Globus pallidus (tissue), 1 donor: Measurements from ENCODE around the gene CDK5.
"Not testable (repeated sequence)": the region's sequence is repeated elsewhere in the genome, so short reads cannot be mapped to it uniquely, and the experiment has no call there.

ENCODE experiments used
- DNase-seq: peaks from one replicate; pipeline ENCODE4 v3.0.0-alpha.2; 2015; ENCODE audit warnings: low spot score

CDK5 gene

DNA sequence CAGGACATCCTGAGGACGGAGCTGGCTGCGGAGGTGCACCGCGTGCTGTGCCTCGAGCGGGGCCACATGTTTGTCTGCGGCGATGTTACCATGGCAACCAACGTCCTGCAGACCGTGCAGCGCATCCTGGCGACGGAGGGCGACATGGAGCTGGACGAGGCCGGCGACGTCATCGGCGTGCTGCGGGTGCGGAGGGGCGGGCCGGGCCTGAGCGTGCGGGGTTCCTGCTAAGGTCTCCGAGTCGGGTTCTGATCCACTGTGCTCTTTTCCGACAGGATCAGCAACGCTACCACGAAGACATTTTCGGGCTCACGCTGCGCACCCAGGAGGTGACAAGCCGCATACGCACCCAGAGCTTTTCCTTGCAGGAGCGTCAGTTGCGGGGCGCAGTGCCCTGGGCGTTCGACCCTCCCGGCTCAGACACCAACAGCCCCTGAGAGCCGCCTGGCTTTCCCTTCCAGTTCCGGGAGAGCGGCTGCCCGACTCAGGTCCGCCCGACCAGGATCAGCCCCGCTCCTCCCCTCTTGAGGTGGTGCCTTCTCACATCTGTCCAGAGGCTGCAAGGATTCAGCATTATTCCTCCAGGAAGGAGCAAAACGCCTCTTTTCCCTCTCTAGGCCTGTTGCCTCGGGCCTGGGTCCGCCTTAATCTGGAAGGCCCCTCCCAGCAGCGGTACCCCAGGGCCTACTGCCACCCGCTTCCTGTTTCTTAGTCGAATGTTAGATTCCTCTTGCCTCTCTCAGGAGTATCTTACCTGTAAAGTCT is 43.8 kb downstream of the CDK5 start:
- peak; percentile 58 for DNase-seq

DNA sequence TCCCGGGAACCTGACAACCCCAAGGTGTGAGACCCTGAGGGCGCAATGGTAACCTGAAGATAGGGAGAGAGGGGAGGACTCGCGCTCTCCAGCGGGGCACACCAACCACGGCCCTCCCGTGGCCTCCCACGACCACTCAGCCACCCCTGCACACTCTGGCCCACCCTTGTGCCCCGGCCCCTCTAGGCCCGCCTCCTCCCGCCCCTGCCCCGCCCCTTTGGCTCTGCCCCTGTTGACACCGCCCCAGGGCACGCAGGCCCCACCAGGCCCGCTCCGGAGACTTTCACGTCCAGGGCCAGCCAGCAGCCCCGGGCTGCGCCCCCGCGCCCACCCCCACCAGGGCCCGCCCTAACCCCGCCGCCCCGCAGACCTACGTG is 44.4 kb downstream of the CDK5 start:
- no peak for DNase-seq

DNA sequence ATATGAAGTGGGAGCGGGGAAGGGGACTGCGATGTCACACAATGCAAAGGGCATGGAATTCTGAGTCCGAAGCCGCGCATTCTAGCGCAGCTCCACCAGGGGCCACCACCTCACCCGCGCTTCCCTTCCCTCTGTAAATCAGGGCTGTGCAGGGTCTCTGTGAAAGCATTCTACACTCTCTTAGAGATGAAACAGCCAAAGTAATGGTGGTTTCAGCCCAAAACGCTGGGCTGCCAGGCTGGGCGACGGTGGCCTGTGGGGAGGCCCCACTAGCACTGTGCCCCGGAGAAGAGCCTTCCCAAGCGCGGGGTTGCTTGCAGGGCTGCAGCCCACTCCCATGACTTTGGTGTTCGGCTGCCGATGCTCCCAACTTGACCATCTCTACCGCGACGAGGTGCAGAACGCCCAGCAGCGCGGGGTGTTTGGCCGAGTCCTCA is 44.8 kb downstream of the CDK5 start:
- DNase-seq = no peak

DNA sequence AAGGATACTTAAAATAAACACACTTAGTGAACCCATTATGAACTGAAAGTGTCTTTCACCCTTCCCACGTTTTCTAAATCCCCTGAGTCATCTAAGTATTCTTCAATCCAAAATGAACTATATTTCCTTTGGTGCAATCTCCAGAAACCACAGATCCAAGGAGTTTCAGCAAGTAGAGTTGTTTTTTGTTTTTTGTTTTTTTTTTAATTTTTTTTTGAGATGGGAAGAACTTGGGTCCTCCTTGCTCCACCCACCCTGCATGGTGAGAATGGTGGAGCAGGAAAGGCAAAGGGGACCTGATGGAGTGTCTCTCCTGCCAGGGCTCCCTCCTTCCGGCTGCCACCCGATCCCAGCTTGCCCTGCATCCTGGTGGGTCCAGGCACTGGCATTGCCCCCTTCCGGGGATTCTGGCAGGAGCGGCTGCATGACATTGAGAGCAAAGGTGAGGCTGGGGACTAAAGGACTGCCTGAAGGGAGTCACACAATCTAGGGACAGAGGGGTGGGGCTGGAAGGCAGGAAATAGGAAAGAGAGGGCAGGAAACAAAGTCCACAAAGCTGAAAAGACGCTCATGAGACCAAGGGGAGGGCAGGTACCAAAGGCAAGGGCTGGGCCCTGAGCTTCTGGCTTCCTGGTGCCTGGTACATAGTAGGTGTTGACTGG is 45.5 kb downstream of the CDK5 start:
- DNase-seq = no peak

DNA sequence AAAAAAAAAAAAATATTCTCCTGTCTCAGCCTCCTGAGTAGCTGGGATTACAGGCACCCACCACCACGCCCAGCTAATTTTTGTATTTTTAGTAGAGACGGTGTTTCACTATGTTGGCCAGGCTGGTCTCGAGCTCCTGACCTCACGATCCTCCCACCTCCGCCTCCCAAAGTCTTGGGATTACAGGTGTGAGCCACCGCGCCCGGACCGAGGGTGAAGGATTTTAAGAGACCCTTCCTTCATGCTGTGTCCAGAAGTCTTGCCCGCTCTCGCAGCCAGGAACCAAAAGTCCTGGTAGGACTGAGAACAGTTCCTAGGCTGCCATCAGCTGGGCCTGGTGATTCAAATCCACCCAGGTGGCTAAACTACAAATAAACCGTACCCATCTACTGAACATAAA is 46.1 kb downstream of the CDK5 start:
- not testable (repeated sequence) for DNase-seq

DNA sequence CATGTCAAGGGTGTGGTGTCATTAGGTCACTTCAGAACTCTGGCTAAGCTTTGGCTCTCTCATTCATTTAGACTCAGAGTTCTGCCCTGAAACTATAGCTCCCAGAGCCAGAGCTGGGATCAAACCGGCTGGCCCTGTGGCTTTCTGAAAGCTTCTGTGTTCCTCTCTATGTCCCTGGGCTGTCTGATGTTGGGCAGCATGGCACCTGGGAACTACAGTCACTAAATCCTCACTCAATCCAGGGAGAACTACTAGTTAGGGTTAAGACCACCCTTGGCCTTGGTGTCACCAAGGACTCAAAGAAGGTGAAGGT is 46.6 kb downstream of the CDK5 start:
- no peak for DNase-seq

DNA sequence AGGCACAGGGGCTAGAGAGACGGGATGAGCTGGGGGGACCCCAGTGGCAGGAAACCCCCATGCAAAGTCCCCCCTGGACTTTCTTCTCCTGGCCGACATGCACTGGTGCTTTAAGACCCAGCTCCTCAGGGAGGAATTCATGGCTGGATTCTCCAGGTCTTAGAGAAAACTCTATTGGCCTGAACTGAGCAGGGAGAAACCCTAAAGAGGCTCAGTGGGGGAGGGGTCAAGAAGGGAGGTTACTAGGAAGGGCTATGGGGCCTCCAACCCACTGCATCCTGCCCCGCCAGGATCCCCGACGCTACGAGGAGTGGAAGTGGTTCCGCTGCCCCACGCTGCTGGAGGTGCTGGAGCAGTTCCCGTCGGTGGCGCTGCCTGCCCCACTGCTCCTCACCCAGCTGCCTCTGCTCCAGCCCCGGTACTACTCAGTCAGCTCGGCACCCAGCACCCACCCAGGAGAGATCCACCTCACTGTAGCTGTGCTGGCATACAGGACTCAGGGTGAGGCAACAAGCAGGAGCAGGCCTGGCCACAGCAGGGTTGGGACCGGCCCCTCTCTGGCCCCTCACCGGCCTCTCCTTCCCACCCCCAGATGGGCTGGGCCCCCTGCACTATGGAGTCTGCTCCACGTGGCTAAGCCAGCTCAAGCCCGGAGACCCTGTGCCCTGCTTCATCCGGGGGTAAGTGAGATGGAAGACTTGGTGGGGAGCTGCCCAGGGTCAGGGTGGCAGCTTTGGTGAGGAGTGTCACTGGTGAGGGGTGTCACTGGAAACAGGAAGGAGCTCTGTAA is 47.2 kb downstream of the CDK5 start:
- no peak for DNase-seq

DNA sequence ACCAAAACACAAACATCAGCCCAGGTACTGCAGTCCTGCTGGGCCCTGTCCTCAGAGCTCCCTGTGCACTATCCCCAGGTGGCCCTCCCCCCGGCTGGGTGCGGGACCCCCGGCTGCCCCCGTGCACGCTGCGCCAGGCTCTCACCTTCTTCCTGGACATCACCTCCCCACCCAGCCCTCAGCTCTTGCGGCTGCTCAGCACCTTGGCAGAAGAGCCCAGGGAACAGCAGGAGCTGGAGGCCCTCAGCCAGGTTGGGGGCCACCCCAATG is 47.7 kb downstream of the CDK5 start:
- no peak for DNase-seq

DNA sequence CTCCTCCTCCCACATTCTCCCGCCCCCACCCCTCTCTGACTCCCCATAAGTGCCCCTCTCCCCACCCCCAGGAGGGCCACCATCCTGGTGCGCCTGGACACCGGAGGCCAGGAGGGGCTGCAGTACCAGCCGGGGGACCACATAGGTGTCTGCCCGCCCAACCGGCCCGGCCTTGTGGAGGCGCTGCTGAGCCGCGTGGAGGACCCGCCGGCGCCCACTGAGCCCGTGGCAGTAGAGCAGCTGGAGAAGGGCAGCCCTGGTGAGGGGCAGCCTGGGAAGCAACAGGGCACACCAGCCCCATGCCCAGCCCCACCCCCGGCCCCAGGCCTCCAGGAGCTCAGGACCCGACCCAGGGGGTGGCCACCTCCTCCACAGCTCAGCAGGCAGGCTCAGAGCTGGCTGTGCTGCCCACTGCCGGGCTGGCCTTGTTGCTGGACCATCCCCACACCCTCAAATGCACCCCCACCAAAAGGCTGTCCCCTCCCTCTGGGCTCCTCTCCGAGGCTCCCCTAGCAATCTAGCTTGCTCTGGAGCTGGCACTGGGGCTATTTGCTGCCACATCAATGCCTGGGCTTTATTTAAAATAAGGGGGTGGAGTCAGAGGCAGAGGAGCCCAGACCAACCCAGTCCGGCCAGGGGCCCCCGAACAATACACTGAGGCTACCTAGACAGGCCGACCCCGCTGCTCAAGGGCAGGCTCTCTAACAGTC is 48.2 kb downstream of the CDK5 start:
- no peak for DNase-seq

DNA sequence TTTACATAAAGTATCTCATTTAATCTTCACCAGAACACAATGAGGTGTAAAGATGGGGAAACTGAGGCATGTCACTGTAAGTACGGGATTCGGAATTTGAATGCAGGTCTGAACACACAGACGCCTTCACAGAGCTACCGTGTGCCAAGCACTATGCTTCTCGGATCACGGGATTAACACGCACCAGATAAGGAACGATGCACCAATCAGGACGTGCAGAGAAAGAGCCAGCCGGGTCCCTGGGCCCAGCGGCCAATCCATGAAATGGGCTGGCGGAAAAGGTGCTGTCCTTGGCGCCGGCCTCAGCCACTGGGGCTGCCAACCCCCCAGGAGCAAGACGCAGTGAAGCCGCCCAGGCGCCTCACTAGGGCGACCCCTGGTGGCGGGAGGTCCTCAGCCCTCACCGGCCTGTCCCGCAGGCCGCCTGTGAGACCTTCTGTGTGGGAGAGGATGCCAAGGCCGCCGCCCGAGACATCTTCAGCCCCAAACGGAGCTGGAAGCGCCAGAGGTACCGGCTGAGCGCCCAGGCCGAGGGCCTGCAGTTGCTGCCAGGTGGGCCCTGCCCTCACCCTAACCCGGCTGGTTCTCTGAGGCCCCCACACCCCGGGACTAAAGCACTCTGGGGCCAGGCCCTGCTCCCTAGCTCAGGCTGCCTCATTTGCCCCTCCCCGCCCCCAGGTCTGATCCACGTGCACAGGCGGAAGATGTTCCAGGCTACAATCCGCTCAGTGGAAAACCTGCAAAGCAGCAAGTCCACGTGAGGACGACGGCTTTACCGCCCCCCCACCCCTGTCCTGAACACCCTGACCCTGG is 49.0 kb downstream of the CDK5 start:
- no peak for DNase-seq

DNA sequence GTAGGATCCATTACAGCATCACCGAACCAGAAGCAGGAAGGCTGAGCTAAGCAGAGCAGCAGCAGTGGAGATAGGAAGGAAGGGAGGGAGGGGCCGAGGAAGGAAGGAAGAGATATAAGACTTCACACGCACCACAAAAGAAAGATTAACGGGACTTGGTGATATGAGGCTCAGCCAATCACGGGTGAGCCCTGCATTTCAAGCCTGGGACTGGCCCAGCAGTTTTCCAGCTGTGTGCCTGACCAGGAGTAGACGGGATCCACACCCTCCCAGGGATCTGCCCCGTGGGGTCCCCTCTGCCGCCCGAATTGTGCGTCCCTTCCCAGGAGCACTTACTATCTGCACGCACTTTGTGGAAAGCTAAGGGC is 49.6 kb downstream of the CDK5 start:
- no peak for DNase-seq

DNA sequence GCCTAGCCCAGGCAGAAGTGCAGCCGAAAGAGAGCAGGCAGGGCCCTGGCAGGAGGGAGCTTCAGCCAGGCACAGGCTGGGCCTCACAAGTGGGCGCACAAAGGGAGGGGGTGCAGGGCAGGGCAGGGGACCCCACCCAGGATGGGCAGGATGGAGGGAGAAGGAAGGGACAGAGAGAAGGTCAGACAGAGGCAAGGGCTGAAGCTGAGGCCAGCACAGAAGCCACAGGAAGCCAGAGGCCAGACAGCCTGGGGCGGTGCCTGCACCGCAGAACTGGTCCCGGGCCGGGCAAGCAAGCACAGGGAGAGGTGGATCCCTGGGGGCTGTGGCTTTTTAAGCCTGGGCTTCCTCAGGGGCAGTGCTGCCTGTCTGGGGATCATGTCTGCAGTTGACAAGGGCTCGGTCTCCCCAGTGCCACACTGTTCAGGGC is 50.2 kb downstream of the CDK5 start:
- no peak for DNase-seq

DNA sequence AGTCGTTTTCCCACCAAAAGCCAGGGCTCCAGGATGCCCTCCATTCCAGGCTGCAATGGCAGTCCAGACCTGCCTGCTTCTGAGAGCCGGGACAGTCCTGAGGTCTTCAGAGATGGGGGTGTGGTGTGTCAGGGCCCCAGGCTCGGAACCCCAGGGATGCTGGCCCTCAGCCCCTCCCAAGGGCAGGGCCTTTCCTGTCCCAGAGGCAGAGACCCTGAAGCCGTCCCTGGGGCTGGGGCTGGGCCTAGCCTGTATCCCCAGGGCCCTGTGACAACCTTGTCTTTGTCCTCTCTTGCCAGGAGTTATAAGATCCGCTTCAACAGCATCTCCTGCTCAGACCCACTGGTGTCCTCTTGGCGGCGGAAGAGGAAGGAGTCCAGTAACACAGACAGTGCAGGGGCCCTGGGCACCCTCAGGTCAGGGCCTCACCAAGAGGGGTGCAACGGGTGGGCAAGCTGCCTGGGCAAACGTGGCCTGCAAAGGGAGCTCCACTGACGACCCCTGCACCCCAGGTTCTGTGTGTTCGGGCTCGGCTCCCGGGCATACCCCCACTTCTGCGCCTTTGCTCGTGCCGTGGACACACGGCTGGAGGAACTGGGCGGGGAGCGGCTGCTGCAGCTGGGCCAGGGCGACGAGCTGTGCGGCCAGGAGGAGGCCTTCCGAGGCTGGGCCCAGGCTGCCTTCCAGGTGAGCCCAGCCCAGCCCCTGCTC is 51.0 kb downstream of the CDK5 start:
- DNase-seq = no peak

DNA sequence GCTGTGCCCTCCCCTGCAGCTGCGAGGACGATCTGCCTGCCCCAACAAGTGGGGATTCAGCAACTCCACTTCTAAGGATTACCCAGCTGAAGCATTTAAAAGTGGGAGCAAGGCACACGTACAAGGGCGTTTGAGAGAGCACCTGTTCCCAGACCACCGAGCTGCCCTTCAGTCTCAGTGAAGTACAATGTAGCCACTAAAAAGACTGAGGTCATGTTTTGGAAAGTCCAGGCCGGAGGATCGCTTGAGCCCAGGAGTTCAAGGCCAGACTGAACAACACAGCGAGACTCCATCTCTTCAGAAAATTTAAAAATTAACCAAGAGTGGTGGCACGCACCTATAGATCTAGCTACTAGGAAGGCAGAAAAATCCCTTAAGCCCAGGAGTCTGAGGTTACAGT is 52.1 kb downstream of the CDK5 start:
- no peak for DNase-seq
